IPS-NIHi7 (cell line): ENCODE measurements around the gene TCOF1.

ENCODE experiments used
- DNase-seq: peaks from one replicate; pipeline ENCODE4 v3.0.0; 2012; ENCODE audit warnings: mixed read lengths; ENCODE audit errors: extremely low spot score

Gene TCOF1

GRCh38 chr5:150428106-150428876 lies 70.8 kb downstream of the TCOF1 start:
- DNase-seq = no peak

- no peak for DNase-seq
These were observed 71.5 kb downstream of the TCOF1 start for GRCh38 chr5:150428978-150429377.

- DNase-seq = no peak
These were observed 71.9 kb downstream of the TCOF1 start for GRCh38 chr5:150429410-150429873.

- no peak for DNase-seq
These were observed 73.6 kb downstream of the TCOF1 start for GRCh38 chr5:150431048-150431447.

- no peak for DNase-seq
These were observed 74.1 kb downstream of the TCOF1 start for GRCh38 chr5:150431574-150431973.

GRCh38 chr5:150434464-150434863 lies 77.0 kb downstream of the TCOF1 start:
- DNase-seq = peak; percentile 49

- peak; percentile 94 for DNase-seq
These were observed 78.7 kb downstream of the TCOF1 start for GRCh38 chr5:150436141-150436680.

GRCh38 chr5:150438873-150439546 lies 81.5 kb downstream of the TCOF1 start:
- DNase-seq = peak; percentile 79

- no peak for DNase-seq
These were observed 83.7 kb downstream of the TCOF1 start for GRCh38 chr5:150440948-150441812.

- DNase-seq = no peak
These were observed 84.6 kb downstream of the TCOF1 start for GRCh38 chr5:150441813-150442698.

- DNase-seq = no peak
These were observed 85.2 kb downstream of the TCOF1 start for GRCh38 chr5:150442699-150443080.

GRCh38 chr5:150443242-150444075 lies 86.0 kb downstream of the TCOF1 start:
- DNase-seq = no peak

GRCh38 chr5:150444770-150445169 lies 87.3 kb downstream of the TCOF1 start:
- DNase-seq = no peak

- no peak for DNase-seq
These were observed 88.6 kb downstream of the TCOF1 start for GRCh38 chr5:150446088-150446487.

GRCh38 chr5:150446583-150446982 lies 89.1 kb downstream of the TCOF1 start:
- DNase-seq = no peak

- DNase-seq = no peak
These were observed 89.7 kb downstream of the TCOF1 start for GRCh38 chr5:150447188-150447587.

- no peak for DNase-seq
These were observed 90.8 kb downstream of the TCOF1 start for GRCh38 chr5:150448334-150448733.

GRCh38 chr5:150448952-150449516 lies 91.5 kb downstream of the TCOF1 start:
- DNase-seq = no peak
